ENCODE results near the gene SRGAP2.

The SRGAP2 gene

DNA sequence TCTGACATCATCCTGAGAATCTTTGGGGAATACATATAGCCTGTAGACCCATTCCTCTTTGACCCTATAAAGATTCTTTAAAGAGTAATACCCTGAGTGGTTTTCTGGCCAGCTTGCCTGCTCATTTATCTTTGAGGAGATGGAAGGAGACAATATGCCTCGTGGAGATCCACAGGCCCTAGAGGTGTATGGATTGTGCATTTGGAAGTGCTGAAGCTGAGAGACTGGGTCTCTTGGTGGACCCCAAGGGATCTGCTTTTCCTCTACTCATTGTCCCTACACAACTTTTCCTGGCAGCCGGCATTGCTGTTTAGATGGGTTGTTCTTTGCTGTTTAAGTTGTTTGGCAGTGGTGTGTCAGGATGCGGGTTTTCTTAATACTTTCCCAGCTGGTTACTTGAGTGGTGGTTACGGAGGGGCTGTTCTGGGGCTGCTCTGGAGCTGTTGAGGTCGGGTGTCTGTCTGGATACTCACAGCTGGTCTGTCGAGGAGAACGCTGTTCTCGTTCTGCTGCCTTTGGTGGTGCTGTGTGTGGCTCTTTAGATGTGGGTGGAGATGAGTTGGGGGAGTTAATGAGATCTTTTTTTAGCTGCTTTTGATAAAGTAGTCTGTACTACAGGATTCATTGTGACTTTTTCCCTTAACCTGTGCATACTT lies 49.5 kb downstream of the SRGAP2 start:
- peak in 1 of 2 donors; percentile 0 for DNase-seq

All from inflammatory macrophage treated with lipopolysaccharide for 1 hour (primary cell).